OCI-M2 (cell line): ENCODE results near the gene PIK3AP1.

Source experiments
- DNase-seq: peaks from one replicate; lab custom pipeline; 2025; ENCODE audit not compliant: unreplicated experiment; lab: John Stamatoyannopoulos, UW

Gene PIK3AP1

DNA sequence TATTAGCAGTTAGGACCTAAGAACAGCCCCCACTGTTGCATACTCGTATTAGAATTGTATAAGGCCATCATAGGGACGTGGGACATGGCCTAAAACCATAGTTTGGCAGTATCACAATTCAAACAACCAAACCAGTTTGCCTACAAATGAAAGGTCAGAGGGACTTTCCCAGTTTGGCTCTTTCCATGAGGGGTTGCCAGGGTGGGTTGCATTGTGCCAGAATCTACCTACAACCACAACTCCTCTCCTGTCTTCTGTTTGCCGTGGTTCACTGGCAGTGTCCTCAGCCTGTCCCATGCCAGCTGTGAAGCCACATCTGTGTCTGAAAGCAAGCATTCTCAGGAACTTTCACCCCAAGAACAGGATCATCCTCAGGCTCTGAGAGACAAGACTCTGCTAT is 44.5 kb downstream of the PIK3AP1 start:
- no peak for DNase-seq

DNA sequence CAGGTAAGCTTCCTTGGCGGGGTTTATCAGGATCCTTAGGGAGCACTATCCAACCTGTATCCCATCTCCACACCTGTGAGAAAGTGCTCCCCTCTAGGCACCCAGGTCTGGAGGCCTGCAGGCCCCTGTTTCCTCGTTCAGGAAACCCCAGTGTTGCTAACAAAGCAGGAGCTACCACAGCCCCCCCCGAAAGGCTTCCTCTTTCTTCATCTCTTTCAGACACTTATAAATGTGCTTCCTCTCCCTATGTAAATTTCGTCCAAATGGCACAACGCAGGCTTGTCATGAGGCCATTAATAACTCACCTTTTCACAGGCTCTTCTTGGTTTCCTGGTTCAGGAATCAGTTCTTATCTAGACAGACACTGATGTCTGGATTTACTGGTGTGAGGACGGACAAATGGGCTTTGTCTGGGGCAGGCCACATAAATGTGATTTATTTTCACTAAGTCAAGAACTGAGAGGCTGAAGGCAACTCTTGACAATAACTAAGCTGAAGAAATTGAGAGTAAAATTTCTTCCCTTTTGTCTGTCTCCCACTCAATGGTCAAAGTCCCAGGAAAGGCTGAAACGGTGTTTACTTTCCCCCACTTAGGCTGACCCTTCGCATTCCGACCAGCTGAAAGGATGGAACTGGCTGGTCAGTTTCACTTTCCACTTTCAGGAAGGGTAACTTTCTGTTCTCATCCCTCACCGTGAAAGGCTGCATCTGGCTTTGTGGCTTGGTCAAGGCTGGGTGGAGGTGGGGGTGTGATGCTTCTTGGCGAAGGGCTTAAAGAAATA is 46.8 kb downstream of the PIK3AP1 start:
- DNase-seq = no peak

DNA sequence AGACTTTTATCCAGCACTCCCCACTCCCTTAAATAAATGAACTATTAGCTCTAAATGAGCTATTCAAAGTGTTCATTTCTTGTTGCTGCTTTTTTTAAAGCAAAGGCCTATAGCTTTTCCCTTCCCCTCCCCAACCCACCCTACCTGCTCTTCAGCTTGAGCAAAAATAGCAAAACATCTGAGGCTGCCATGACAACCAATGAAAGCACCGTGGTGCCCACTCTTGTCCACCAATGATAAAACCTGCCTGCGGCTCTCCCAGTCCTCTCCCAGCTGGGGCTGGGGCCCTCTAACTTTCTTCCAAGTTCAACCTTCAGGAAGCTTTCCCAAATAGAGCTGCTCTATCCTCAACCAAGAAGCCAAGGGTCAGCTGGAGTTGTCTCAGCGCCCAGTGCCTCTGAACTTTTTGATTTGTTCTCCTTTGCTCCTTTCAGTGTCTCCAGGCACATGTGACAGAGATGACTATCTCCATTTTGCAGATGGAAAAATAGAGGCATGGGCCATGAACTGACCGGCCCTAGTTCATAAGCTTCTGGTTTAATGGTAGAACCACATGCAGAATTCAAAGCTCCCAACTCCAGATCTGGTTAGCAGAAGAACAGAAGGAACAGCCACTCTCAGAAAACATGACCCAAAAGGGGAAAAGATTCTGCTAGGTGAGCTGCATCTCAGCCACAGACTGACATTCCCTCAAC is 47.7 kb downstream of the PIK3AP1 start:
- no peak for DNase-seq

DNA sequence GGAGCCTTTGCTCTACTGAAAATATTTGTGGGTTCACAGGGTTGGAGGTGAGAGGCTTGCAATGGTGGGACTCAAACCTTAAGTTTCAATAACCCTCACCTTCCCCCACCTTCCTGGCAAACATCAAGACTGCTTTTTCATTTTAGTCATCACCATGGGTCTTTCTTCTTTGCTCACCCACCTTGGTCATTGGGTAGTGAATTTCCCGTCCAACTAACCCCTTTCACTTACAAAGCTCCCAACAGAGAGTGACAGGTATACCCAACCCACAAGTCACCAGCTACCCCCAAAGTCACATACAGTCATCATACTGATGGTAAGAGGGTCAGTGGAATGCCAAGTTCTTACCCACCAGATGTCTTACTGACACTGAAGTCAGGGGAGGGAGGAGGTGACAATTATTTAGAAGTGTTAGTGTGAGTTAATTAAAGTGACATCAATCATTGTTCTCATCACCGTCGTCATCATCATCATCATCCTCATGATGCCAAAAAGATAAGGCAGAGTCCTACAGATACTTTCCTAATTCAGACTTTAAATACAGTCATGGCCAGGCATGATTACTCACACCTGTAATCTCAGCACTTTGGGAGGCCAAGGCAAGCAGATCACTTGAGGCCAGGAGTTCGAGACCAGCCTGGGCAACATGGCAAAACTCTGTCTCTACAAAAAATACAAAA is 49.0 kb downstream of the PIK3AP1 start:
- no peak for DNase-seq

DNA sequence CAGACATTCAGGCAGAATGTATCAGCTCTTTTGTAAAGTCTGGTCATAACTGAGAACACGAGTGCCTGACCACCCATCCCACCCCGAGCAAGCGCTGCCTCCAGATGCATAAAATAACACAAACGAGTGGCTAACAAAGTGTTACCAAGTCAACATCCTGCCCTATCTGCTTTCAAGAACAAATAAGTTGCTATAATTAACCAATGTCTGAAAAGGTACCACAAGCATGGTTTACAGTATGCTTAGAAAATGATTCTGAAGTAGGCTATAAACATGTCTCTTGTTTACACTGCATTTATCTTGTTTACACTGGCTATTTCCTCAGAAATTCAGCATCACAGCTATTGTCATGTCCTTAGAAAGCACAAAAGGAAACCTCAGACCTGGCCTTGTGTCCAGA is 49.5 kb downstream of the PIK3AP1 start:
- no peak for DNase-seq

DNA sequence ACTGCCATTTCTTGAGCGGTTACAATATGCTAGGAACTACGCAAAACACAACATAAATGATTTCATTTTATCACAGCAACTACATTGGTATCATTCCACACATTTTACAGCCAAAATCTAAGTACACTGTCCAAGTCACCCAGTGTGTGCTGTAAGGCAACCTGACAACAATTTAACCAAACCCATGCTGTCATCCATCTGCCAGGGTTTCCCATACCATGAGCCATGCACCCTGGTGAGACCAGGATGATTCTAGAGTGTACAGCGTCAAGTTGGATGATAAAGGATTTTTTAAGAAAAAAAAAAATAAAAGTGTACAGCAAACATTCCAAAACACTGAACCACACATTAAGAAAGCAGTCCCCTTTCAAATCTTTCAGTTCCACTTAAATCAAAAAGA is 52.9 kb downstream of the PIK3AP1 start:
- DNase-seq = no peak

DNA sequence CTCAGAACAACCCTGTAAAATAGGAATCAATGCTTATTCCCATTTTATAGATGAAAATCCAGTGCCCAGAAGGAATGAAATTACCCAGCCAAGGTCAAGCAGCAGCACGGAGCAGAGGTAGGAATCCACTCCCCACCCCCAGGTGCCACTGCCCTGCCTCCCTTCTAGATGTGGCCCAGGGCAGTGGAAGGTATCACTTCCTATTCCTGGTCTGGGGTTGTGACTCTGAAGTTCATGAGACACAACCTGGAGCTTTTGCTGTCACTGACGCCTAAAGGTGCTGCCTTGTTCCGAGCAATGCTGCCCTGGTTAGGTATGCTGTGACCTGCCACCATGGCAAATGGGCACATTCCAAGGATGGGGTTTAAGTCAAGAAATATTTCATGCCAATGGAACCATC is 53.6 kb downstream of the PIK3AP1 start:
- no peak for DNase-seq

DNA sequence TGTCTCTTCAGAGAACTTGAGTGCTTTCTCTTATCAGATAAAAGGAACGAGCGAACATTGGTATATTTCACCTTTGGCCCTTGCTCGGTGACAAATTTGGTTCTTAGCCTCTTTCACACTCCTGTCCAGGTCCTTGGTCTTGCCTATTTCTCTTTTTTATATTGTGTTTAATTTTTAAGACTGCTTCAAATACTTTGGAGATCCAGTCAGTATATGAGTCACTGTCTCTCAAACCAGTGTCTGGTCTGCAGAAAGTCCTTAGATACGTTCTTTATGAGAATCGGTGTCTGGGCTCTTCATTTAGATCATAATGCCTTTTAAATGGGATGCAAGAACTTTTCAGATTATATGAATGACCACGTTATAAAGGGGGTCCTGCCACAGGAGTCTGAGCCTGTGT is 55.0 kb downstream of the PIK3AP1 start:
- no peak for DNase-seq

DNA sequence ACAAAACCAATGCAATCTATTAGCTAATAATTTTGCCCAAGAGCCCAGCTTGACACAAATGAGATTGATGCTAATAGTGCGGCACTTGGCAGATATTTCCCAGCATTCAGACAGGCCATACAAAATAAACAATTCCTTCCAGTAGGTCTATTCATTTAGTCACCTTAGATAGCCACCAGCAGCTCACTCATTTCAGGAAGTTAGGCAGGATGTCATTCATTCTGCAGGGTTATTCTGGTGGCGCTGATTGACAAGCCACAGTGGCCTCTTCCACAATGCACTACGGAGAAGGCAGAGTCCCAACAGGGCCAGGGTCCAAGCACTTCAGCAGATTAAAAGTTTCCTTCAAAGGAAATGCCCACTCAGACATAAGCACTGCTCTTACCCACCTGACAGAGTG is 55.8 kb downstream of the PIK3AP1 start:
- DNase-seq = no peak

DNA sequence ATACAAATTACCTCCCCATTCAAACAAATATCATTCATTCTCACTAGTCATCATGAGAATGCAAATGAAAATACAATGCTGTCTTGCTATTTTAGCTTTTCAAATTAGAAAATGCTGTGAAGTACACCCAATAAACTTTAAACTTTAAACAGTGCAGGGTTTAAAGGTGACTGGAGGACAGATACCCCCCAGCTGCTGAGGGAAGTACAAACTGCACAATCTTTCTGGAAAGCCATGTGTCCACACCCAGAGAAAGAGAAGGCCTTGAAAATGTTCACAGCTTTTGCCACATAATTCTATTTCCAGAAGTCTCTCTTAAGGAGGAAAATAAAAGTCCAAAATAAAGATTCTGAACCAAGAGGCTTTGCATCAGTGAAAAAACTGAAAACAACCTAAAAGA is 56.5 kb downstream of the PIK3AP1 start:
- no peak for DNase-seq

DNA sequence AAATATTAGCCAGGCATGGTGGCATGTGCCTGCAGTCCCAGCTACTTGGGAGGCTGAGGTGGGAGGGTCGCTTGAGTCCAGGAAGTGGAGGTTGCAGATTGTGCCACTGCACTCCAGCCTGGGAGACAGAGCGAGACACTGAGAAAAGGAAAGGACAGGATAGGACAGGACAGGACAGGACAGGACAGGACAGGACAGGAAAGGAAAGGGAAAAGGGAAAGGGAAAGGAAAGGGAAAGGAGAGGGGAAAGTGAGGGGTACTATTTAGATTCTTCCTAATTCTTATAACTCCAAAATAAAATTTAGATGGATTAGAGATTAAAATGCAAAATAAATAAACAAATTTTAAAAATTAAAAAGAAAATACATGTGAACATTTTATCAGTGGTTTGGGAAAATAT is 58.7 kb downstream of the PIK3AP1 start:
- DNase-seq = no peak

DNA sequence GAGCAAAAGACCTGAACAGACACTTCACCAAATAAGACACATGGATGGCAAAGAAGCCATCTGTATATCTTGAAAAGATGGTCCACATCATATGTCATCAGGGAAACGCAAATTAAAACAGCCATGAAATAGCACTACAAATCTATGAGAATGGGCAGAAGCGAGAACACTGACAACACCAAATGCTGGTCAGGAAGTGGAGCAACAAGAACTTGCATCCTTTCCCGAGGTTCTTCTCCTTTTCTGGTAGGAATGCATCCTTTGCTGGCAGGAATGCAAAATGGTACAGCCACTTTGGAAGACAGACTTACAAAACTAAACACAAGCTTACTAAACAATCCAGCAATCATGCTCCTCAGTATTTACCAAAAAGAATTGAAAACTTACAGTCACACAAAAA is 60.0 kb downstream of the PIK3AP1 start:
- DNase-seq = no peak

DNA sequence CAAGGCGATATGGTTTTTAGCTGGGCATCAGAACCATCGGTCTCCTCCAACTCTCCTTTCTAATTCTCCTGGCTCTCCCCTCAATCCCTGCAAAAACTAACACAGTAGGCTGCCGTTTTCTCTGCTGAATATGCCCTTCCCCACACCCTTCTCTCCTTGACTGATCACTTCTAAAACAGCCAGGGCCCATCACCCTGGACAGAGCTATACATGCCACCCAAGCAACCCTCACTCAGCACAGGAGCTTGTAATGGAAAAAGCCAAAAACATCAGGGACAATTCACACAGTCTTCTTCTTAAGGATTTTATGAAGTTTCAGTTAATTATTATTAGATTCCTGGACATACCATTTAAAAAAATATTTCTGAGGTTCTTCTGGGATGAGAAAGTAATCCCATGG is 61.5 kb downstream of the PIK3AP1 start:
- DNase-seq = no peak

DNA sequence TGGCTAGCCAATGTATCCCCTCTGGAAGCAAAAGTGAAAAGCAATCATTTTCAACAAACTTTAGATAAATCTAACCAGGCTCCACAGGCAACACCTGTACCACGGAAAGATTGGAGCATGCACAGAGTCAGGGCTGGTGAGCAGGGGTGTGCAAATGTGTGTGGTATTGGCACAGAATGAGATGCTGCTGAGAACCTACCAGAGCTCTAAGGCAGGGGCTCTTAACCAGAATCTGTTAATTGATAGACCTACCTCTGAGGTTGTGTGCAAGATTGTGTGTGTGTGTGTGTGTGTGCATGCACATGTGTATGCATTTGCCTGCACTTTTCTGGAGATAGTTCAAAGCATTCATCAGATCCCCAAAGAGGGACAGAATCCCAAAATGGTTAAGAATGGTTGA is 62.9 kb downstream of the PIK3AP1 start:
- no peak for DNase-seq

DNA sequence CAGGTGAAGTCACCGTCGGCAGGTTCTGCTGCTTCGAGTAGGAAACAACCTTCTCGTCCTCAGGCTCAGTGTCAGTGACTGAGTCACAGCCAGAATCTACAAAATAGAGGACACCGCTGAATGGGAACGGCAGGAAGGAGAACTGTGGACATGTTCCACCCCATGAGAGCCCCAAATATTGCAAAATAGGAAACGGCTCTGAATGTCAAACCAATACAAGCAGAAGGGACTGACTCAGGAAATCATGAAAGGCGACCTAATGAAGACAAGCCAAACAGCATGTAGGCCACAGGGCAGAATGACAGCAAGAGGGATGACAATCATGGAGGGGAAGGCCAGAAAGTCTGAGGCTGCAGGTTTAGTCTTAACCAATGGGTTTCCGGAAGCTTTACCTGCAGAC is 63.5 kb downstream of the PIK3AP1 start:
- DNase-seq = no peak

DNA sequence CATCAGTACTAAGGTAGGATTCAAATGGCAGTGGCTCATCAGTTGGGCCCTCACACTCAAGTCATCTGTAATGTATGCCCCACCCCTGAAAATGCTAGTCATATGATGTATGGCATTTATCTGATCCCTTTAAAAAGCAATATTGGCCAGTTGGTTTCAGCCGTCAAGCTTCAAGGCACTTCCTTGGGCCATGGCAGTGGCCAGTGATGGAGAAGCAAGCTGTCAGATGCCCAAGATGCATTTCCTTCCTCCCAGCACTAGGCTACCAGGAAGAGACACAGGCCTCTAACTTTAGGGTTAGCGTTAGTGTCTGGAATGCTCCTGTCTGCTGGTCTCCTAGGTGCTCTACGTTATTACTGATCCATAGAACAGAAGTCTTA is 64.1 kb downstream of the PIK3AP1 start:
- no peak for DNase-seq

DNA sequence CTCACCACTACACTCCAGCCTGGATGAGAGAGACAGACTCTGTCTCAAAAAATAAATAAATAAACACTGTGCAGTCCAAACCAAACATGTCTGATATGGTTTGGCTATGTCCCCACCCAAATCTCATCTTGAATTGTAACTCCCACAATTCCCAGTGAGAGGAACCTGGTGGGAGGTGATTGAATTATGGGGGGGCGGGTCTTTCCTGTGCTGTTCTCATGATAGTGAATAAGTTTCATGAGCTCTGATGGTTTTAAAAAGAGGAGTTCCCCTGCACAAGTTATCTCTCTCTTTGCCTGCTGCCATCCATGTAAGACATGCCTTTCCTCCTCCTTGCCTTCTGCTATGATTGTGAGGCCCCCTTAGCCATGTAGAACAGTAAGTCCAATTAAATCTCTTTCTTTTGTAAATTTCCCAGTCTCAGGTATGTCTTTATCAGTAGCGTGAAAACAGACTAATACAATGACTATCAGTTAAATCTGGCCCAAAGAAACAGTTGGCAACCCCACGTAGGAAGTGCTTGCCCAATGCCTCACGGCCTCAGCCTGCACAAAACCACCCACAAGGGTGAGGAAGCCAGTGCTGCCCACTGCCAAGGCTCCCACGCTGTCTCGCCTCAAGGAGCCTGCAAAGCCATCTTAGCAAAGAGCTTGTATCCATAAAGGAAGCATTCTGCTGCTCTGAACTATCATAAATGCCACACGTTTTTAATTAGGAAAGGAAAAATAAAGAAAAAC is 64.7 kb downstream of the PIK3AP1 start:
- no peak for DNase-seq

DNA sequence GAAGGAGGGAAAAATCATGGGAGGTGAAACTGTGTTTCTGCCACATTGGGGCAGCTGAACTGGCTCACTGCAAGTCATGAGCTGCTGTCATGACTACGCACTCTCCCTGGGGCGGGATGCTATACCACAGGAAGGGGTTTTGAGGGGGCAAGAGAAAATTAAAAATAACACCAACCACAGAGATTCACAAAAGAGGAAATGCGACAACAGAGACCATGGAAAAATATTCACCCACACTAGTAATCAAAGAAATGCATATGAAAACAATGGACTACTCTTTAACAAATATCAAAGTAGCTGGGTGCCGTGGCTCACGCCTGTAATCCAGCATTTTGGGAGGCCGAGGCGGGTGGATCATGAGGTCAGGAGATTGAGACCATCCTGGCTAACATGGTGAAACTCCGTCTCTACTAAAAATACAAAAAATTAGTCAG is 68.3 kb downstream of the PIK3AP1 start:
- no peak for DNase-seq

DNA sequence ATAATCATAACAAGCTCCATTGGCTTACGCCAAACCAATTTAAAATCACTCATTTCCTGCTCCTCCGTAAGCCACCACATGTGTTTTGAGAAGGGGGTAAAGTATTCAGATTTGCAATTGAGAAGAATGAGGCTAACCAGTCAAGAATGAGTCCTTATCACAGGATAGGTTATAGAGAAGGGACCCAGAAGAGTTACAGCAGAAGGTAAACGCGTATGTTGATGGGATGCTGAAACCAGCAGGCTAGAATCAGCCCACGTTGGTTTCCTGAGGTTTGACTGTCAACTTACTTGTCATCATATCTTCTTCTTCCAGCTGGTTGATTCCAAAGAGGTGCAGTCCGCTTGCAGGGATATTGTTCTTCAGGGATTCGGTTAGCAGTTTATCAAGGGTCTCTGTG is 69.4 kb downstream of the PIK3AP1 start:
- DNase-seq = no peak

DNA sequence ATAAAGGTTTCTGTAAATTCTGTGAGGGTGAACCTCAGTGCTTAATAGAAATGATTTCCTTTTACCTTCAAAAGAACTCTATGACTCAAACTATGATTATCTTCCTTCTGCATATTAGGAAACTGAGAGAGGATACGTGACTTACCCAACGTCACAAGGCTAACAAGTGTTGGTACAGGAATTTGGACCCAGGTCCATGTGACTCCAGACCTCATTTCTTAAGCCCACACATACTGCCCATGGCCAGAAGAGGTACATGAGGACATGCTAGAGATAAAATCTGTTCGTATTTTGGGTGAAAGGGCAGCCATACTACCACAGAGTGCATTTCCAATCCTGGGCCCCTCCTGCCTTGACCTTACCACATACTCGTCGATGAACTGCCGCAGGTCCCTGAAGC is 72.0 kb downstream of the PIK3AP1 start:
- no peak for DNase-seq

DNA sequence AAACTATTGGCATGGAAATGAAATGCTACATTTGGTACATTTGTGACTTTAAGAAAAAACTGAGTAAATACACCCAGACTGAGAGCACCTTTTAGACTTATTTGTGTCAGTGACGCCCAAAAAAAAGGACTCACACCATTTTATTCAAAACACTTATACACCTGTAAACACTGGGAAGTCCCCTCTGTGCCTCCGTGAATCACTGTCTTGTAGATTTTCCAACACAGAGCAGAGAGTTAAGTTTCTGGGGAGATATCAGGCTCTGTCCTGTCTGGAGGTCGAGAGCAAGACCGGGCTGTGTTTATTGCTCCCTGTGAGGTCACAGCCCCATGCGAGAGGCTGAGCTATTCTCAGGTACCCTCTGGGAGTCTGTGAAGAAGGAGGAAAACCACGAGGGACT is 72.8 kb downstream of the PIK3AP1 start:
- DNase-seq = no peak

DNA sequence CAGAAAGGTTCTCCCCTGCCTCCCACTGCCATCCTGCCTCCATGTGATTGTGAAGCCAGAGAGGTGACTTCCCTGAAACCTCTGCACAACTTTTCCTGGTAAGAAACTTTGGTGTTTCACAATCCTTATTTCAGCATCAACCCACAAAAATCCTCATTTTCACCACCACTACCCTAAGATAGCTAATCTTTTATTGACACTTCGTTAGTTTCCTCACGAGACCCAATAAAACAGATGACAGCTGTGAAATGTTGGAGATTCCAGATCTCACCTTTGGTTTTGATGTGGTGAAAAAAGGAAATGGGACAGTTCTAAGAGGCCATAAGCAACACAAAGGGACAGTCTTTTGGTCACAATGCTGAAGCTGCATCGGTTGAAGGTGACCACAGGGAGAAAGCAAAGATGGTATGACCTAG is 73.6 kb downstream of the PIK3AP1 start:
- DNase-seq = no peak
